ENCODE measurements around the gene CNTN5.

DNA sequence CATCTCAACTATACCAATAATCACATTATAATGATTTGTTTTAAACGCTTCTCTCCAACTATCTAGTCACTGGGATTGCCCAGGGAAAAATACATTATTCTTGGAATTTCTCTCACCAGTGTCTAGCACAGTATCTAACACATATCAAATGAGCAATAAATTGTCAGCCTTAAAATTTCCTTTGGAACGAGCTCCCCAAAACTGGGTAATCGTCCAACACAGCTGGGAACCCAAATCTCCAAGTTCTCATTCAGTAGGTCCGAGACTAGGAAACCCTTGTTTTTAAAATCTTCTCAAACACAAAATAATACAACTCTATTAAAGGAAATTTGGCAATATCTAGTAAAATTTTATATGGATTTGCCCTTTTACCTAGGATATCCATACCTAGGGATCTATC lies 1338.5 kb downstream of the CNTN5 start:
- TF ChIP-seq, protein P1, sequence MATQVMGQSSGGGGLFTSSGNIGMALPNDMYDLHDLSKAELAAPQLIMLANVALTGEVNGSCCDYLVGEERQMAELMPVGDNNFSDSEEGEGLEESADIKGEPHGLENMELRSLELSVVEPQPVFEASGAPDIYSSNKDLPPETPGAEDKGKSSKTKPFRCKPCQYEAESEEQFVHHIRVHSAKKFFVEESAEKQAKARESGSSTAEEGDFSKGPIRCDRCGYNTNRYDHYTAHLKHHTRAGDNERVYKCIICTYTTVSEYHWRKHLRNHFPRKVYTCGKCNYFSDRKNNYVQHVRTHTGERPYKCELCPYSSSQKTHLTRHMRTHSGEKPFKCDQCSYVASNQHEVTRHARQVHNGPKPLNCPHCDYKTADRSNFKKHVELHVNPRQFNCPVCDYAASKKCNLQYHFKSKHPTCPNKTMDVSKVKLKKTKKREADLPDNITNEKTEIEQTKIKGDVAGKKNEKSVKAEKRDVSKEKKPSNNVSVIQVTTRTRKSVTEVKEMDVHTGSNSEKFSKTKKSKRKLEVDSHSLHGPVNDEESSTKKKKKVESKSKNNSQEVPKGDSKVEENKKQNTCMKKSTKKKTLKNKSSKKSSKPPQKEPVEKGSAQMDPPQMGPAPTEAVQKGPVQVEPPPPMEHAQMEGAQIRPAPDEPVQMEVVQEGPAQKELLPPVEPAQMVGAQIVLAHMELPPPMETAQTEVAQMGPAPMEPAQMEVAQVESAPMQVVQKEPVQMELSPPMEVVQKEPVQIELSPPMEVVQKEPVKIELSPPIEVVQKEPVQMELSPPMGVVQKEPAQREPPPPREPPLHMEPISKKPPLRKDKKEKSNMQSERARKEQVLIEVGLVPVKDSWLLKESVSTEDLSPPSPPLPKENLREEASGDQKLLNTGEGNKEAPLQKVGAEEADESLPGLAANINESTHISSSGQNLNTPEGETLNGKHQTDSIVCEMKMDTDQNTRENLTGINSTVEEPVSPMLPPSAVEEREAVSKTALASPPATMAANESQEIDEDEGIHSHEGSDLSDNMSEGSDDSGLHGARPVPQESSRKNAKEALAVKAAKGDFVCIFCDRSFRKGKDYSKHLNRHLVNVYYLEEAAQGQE (IDR thresholded peaks at IDR 0.05; ENCODE audit: low read depth, low read length): no peak
- TF ChIP-seq TAF1 (IDR thresholded peaks at IDR 0.05; ENCODE audit: borderline replicate concordance, low read depth, low read length) (no peak), RFX5 (IDR thresholded peaks at IDR 0.05; ENCODE audit: low read depth, low read length) (no peak), POLR2A (IDR thresholded peaks at IDR 0.05; ENCODE audit: low read depth, low read length) (no peak), ESRRA (IDR thresholded peaks at IDR 0.05; ENCODE audit: low read length) (no peak), TCF3 (IDR thresholded peaks at IDR 0.05; ENCODE audit: borderline replicate concordance, insufficient read depth, low read depth, low read length) (no peak)
- TF ChIP-seq, protein P2, sequence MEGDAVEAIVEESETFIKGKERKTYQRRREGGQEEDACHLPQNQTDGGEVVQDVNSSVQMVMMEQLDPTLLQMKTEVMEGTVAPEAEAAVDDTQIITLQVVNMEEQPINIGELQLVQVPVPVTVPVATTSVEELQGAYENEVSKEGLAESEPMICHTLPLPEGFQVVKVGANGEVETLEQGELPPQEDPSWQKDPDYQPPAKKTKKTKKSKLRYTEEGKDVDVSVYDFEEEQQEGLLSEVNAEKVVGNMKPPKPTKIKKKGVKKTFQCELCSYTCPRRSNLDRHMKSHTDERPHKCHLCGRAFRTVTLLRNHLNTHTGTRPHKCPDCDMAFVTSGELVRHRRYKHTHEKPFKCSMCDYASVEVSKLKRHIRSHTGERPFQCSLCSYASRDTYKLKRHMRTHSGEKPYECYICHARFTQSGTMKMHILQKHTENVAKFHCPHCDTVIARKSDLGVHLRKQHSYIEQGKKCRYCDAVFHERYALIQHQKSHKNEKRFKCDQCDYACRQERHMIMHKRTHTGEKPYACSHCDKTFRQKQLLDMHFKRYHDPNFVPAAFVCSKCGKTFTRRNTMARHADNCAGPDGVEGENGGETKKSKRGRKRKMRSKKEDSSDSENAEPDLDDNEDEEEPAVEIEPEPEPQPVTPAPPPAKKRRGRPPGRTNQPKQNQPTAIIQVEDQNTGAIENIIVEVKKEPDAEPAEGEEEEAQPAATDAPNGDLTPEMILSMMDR (IDR thresholded peaks at IDR 0.05 in 2 of 3, conservative IDR thresholded peaks at IDR 0.05 in 1 of 3; ENCODE audit: control insufficient read depth in 2 of 3, extremely low read depth in 1 of 3, insufficient read depth in 1 of 3, low read depth in 3 of 3, low read length in 3 of 3): no peak
